Esophagus squamous epithelium (tissue), 4 donors: ENCODE data around the gene IBA57.

Experiments used
- CTCF ChIP-seq, 6 experiments: fragments of 450-650 bp in 4 of 6; fragments of 200-600 bp in 2 of 6; sonication (generic) in 2 of 6; IDR thresholded peaks; one replicate each; pipeline ENCODE4 v1.5.1; 2016 to 2019; ENCODE audit warnings: antibody characterized with exemption in 6 of 6, mild to moderate bottlenecking in 4 of 6, moderate library complexity in 4 of 6
- POLR2A ChIP-seq, 4 donors: fragments of 450-650 bp; IDR thresholded peaks; one replicate each; pipeline ENCODE4 v1.6.1; 2017; ENCODE audit warnings: antibody characterized with exemption in 4 of 4, mild to moderate bottlenecking in 4 of 4, moderate library complexity in 3 of 4

GRCh38 chr1:228176461-228177182 is 11.0 kb downstream of the IBA57 start:
- TF ChIP-seq CTCF (IDR thresholded peaks at IDR 0.05) (no peak), POLR2A (IDR thresholded peaks at IDR 0.05) (no peak)
